ENCODE data around the gene FNDC3B.

DNA sequence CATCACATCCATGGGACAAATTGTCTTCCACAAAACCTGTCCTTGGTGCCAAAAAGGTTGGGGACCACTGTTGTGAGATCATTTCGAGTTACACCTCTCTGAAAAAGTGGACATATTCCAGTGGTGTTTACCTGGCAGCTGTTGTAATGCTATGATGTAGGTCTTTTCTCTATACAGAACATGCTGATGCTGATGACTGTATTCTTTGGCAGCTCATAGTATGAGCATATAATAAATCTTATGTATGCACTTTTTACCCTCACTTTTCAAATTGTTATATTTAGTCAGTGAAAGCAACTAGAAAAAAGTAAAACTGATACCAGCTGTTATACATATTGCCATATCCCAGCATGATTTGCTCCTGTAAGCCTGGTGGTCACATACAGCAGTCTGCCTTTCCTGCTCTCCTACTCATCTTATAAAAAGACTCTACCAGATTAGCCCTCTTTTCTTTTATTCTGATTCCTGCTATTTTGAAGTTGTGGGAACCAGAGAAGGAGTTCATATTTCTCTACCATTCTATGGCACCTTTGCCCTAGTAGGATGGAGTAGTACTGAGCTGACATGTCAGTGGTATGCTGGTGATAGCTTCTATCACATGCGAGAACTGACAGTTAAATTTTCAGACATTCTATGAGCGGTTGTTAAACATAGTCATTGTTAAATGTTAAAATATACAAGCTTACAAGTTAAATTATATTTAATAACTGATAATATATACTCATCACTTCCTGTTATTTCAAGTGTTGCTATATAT is 128.7 kb downstream of the FNDC3B start:
- TF ChIP-seq, protein P1, sequence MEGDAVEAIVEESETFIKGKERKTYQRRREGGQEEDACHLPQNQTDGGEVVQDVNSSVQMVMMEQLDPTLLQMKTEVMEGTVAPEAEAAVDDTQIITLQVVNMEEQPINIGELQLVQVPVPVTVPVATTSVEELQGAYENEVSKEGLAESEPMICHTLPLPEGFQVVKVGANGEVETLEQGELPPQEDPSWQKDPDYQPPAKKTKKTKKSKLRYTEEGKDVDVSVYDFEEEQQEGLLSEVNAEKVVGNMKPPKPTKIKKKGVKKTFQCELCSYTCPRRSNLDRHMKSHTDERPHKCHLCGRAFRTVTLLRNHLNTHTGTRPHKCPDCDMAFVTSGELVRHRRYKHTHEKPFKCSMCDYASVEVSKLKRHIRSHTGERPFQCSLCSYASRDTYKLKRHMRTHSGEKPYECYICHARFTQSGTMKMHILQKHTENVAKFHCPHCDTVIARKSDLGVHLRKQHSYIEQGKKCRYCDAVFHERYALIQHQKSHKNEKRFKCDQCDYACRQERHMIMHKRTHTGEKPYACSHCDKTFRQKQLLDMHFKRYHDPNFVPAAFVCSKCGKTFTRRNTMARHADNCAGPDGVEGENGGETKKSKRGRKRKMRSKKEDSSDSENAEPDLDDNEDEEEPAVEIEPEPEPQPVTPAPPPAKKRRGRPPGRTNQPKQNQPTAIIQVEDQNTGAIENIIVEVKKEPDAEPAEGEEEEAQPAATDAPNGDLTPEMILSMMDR (tag by site-specific recombination; IDR thresholded peaks at IDR 0.05) = no peak
- TF ChIP-seq ZBTB21 (tag by site-specific recombination; IDR thresholded peaks at IDR 0.05) (no peak), KLF8 (tag by site-specific recombination; IDR thresholded peaks at IDR 0.05) (no peak), ZBTB1 (tag by site-specific recombination; IDR thresholded peaks at IDR 0.05) (no peak), ZNF660 (tag by site-specific recombination; IDR thresholded peaks at IDR 0.05) (no peak), ZNF2 (tag by site-specific recombination; IDR thresholded peaks at IDR 0.05) (no peak)
- TF ChIP-seq, protein P2, sequence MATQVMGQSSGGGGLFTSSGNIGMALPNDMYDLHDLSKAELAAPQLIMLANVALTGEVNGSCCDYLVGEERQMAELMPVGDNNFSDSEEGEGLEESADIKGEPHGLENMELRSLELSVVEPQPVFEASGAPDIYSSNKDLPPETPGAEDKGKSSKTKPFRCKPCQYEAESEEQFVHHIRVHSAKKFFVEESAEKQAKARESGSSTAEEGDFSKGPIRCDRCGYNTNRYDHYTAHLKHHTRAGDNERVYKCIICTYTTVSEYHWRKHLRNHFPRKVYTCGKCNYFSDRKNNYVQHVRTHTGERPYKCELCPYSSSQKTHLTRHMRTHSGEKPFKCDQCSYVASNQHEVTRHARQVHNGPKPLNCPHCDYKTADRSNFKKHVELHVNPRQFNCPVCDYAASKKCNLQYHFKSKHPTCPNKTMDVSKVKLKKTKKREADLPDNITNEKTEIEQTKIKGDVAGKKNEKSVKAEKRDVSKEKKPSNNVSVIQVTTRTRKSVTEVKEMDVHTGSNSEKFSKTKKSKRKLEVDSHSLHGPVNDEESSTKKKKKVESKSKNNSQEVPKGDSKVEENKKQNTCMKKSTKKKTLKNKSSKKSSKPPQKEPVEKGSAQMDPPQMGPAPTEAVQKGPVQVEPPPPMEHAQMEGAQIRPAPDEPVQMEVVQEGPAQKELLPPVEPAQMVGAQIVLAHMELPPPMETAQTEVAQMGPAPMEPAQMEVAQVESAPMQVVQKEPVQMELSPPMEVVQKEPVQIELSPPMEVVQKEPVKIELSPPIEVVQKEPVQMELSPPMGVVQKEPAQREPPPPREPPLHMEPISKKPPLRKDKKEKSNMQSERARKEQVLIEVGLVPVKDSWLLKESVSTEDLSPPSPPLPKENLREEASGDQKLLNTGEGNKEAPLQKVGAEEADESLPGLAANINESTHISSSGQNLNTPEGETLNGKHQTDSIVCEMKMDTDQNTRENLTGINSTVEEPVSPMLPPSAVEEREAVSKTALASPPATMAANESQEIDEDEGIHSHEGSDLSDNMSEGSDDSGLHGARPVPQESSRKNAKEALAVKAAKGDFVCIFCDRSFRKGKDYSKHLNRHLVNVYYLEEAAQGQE (tag by site-specific recombination; IDR thresholded peaks at IDR 0.05) = no peak
